ENCODE data around the gene PAFAH2. TPM values are rescaled to one million over a fixed set of nuclear protein-coding genes. Genes with fewer than 3 reads are reported as not detected.

The PAFAH2 gene
- total and polyA plus RNA-seq, 2 of the 8 experiments (the other 6 are each of a cell fraction or from before 2014, with no cell fraction given) = 7.7 to 9.3 TPM

DNA sequence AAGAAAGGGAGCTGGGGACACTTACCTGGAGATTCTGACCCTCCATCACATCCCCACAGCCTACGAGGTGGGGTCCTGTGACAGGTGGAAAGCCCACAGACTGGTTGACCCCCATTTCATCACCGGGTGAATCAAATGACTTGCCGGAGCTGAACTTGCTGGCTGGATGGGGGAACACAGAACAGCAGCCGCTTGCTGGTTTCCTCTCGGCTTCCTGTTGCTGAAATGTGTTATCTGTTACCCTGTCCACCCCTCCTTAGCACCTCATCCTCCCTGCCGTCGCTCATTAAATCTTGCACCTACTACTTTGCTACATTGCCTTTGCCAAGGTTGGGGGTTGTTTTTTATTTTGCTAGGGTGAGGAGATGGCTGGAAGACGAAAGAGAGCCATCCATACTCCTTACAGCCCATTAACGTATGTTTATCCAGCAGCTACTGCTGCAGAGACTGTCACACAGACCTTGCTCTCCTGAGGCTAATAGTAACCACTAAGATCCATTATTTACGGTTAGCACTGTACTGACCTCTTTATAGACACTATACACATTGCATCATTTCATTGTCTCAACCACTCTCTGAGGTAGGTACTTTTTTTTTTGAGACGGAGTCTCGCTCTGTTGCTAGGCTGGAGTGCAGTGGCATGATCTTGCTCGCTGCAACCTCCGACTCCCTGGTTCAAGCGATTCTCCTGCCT is 7.0 kb downstream of the PAFAH2 start:
- Histone ChIP-seq H3K14ac (ENCODE audit: insufficient read length) (no peak overlapping the region), H4K8ac (ENCODE audit: extremely low read depth, insufficient read depth, low read length) (no peak overlapping the region), H3K23me2 (ENCODE audit: low read depth, low read length) (no peaks in the 10 kb centered on the region), H3K4ac (replicated peaks; ENCODE audit: insufficient read length, low read depth, low read length) (no peak overlapping the region), H4K5ac (ENCODE audit: insufficient read length, low read depth, low read length) (no peak overlapping the region), H2AFZ (ENCODE audit: low read length) (no peak overlapping the region), H3K36me3 (ENCODE audit: control insufficient read depth in 2 of 4, insufficient read depth in 4 of 4, low read length in 3 of 4) (peaks cover 0 to 8% (median 2%) of the 10 kb centered on the region in 4 experiments; a peak in 1 of 8 replicates), H3K4me1 (replicated peaks in 1 of 4; ENCODE audit: control insufficient read depth in 3 of 4, insufficient read depth in 4 of 4, low read length in 3 of 4) (peaks cover 0 to 5% (median 4%) of the 10 kb centered on the region in 4 experiments; a peak in 3 of 7 replicates), H3K79me2 (ENCODE audit: control insufficient read depth in 1 of 2, insufficient read depth in 2 of 2, low read length in 2 of 2) (peaks cover 0 to 2% of the 10 kb centered on the region in 2 experiments; a peak in 1 of 4 replicates), H3K56ac (replicated peaks; ENCODE audit: insufficient read length, low read depth, low read length) (no peak overlapping the region), H2BK120ac (replicated peaks; ENCODE audit: low read depth, low read length) (no peak overlapping the region), H2BK15ac (ENCODE audit: low read length) (no peak overlapping the region), H2BK12ac (ENCODE audit: low read depth, low read length) (no peak overlapping the region), H3K4me3 (ENCODE audit: extremely low read depth in 1 of 4, insufficient read depth in 2 of 4, low read depth in 3 of 4, low read length in 4 of 4) (no peak overlapping the region), H3K79me1 (ENCODE audit: low read depth, low read length) (no peaks in the 10 kb centered on the region), H4K91ac (replicated peaks; ENCODE audit: insufficient read length, low read length) (no peak overlapping the region), H3K9ac (replicated peaks in 1 of 4; ENCODE audit: extremely low read depth in 1 of 4, low read depth in 3 of 4, low read length in 3 of 4) (no peak overlapping the region), H3K18ac (ENCODE audit: extremely low read depth, low read length) (no peak overlapping the region), H4K20me1 (replicated peaks in 1 of 2; ENCODE audit: control insufficient read depth in 1 of 2, insufficient read depth in 2 of 2, low read length in 2 of 2) (no peaks in the 10 kb centered on the region), H2AK5ac (ENCODE audit: low read depth, low read length) (no peak overlapping the region), H3K27me3 (replicated peaks in 1 of 4; ENCODE audit: control insufficient read depth in 3 of 4, extremely low read depth in 1 of 4, insufficient read depth in 3 of 4, low read length in 3 of 4) (no peaks in the 10 kb centered on the region; a peak in 1 of 7 replicates), H3K27ac (ENCODE audit: low read depth, low read length) (no peak overlapping the region), H3K23ac (ENCODE audit: insufficient read length) (no peak overlapping the region), H3K4me2 (ENCODE audit: insufficient read depth in 1 of 2, low read depth in 2 of 2, low read length in 2 of 2) (no peak overlapping the region), H2BK5ac (ENCODE audit: low read depth, low read length) (no peak overlapping the region), H2BK20ac (ENCODE audit: low read length) (no peak overlapping the region), H3K9me3 (ENCODE audit: insufficient read depth in 2 of 2, low read depth in 1 of 2, low read length in 1 of 2) (no peaks in the 10 kb centered on the region)
- DNase-seq (ENCODE audit: low read depth in 1 of 2, low spot score in 2 of 2) = no peak
- ChIA-PET POLR2A (ENCODE audit: partially characterized antibody) (interaction anchor here (0.7 to 1.1 kb wide), 2 partner anchors 29 to 61 kb away, joined by 3 read pairs; no protein-coding TSS in a partner anchor), CTCF (ENCODE audit: partially characterized antibody) (interaction anchor here (0.6 to 20.0 kb wide), 6 partner anchors 10 to 154 kb away, joined by 3 to 330 read pairs (median 4); partner anchors contain the start of gene STMN1)
- no peak for FAIRE-seq
- WGBS, 2 experiments (ENCODE audit: extremely low coverage in 1 of 2, insufficient coverage in 1 of 2, insufficient read length in 1 of 2, insufficient replicate concordance in 2 of 2, low coverage in 1 of 2, low lambda C conversion rate in 2 of 2, missing lambda C conversion rate in 1 of 2) = 86% methylated on average over 15 of the region's 15 CpGs; no CpG with 5 or more reads in 1 of the 2 experiments
- TF ChIP-seq KDM4A (IDR thresholded peaks at IDR 0.05; ENCODE audit: low read depth, low read length, severe bottlenecking) (no peak), CBX5 (IDR thresholded peaks at IDR 0.05; ENCODE audit: low read depth, low read length) (no peak), BACH1 (IDR thresholded peaks at IDR 0.05; ENCODE audit: low read length) (no peak)

All from H1 (cell line).